Measurements from ENCODE around the gene ZDHHC1.

The ZDHHC1 gene

GRCh38 chr16:67437513-67437912 is 21.2 kb upstream of the ZDHHC1 start:
- no peak overlapping the region for H3K4me2 ChIP-seq (ENCODE audit: low read length)
- no peak overlapping the region for H3K4me3 ChIP-seq (ENCODE audit: low read length)
- no peak overlapping the region for H3K9ac ChIP-seq (ENCODE audit: low read depth, low read length)
- H3K4me1 ChIP-seq (ENCODE audit: control insufficient read depth, insufficient read depth, low read length) = no peaks in the 10 kb centered on the region
- H3K9me3 ChIP-seq (replicated peaks; ENCODE audit: low read length) = no peaks in the 10 kb centered on the region
- peaks cover 43% of the 10 kb centered on the region for H3K36me3 ChIP-seq (ENCODE audit: insufficient read depth, low read length)
- H3K27me3 ChIP-seq (ENCODE audit: control insufficient read depth, insufficient read depth, low read length) = no peaks in the 10 kb centered on the region

GRCh38 chr16:67436640-67437193 is 20.4 kb upstream of the ZDHHC1 start:
- peaks cover 2% of the 10 kb centered on the region for H3K4me1 ChIP-seq (ENCODE audit: control insufficient read depth, insufficient read depth, low read length)
- no peaks in the 10 kb centered on the region for H3K27me3 ChIP-seq (ENCODE audit: control insufficient read depth, insufficient read depth, low read length)
- no peak overlapping the region for H3K4me3 ChIP-seq (ENCODE audit: low read length)
- no peak overlapping the region for H3K4me2 ChIP-seq (ENCODE audit: low read length)
- no peaks in the 10 kb centered on the region for H3K9me3 ChIP-seq (replicated peaks; ENCODE audit: low read length)
- H3K36me3 ChIP-seq (ENCODE audit: insufficient read depth, low read length) = peaks cover 43% of the 10 kb centered on the region
- H3K9ac ChIP-seq (ENCODE audit: low read depth, low read length) = no peak overlapping the region

- Histone ChIP-seq H3K36me3 (ENCODE audit: insufficient read depth, low read length) (peaks cover 37% of the 10 kb centered on the region), H3K4me1 (ENCODE audit: control insufficient read depth, insufficient read depth, low read length) (peaks cover 8% of the 10 kb centered on the region), H3K4me2 (ENCODE audit: low read length) (no peak overlapping the region), H3K9me3 (replicated peaks; ENCODE audit: low read length) (no peaks in the 10 kb centered on the region), H3K4me3 (ENCODE audit: low read length) (no peak overlapping the region), H3K27me3 (ENCODE audit: control insufficient read depth, insufficient read depth, low read length) (no peaks in the 10 kb centered on the region), H3K9ac (ENCODE audit: low read depth, low read length) (no peak overlapping the region)
Measured at GRCh38 chr16:67435758-67436164, 19.5 kb upstream of the ZDHHC1 start.

- no peaks in the 10 kb centered on the region for H3K9me3 ChIP-seq (replicated peaks; ENCODE audit: low read length)
- peaks cover 24% of the 10 kb centered on the region for H3K27me3 ChIP-seq (ENCODE audit: control insufficient read depth, insufficient read depth, low read length)
- H3K9ac ChIP-seq (ENCODE audit: low read depth, low read length) = no peak overlapping the region
- H3K36me3 ChIP-seq (ENCODE audit: insufficient read depth, low read length) = peaks cover 16% of the 10 kb centered on the region
- no peak overlapping the region for H3K4me3 ChIP-seq (ENCODE audit: low read length)
- H3K4me2 ChIP-seq (ENCODE audit: low read length) = no peak overlapping the region
- H3K4me1 ChIP-seq (ENCODE audit: control insufficient read depth, insufficient read depth, low read length) = peaks cover 14% of the 10 kb centered on the region
Measured at GRCh38 chr16:67433131-67433719, 16.9 kb upstream of the ZDHHC1 start.

DNA sequence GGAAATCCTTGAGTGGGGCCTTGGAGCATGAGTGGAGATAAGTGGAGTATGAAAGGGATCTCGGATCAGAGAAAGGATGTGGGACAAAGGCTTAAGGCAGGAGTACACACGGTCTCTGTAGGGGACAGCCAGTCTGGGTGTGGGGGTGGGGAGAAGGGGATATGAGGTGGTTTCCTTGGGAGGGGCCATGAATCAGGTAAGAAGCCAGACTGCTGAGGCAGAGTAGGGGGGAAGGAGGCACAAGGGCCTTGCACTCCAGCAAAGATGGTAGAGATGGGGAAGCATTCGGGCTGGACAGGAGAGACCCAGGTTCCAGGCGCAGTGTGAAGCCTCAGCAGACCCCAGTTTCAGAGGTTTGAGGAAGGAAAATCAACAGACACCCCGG is 16.2 kb upstream of the ZDHHC1 start:
- no peak overlapping the region for H3K4me3 ChIP-seq (ENCODE audit: low read length)
- no peaks in the 10 kb centered on the region for H3K9me3 ChIP-seq (replicated peaks; ENCODE audit: low read length)
- H3K4me1 ChIP-seq (ENCODE audit: control insufficient read depth, insufficient read depth, low read length) = peaks cover 14% of the 10 kb centered on the region
- peaks cover 9% of the 10 kb centered on the region for H3K36me3 ChIP-seq (ENCODE audit: insufficient read depth, low read length)
- H3K27me3 ChIP-seq (ENCODE audit: control insufficient read depth, insufficient read depth, low read length) = peaks cover 24% of the 10 kb centered on the region
- H3K4me2 ChIP-seq (ENCODE audit: low read length) = no peak overlapping the region
- no peak overlapping the region for H3K9ac ChIP-seq (ENCODE audit: low read depth, low read length)

GRCh38 chr16:67431775-67432505 is 15.7 kb upstream of the ZDHHC1 start:
- Histone ChIP-seq H3K4me1 (ENCODE audit: control insufficient read depth, insufficient read depth, low read length) (peaks cover 14% of the 10 kb centered on the region), H3K4me3 (ENCODE audit: low read length) (peak overlapping the region; percentile 58), H3K27me3 (ENCODE audit: control insufficient read depth, insufficient read depth, low read length) (peaks cover 26% of the 10 kb centered on the region), H3K9me3 (replicated peaks; ENCODE audit: low read length) (no peaks in the 10 kb centered on the region), H3K36me3 (ENCODE audit: insufficient read depth, low read length) (peaks cover 3% of the 10 kb centered on the region), H3K4me2 (ENCODE audit: low read length) (peak overlapping the region; percentile 88), H3K9ac (ENCODE audit: low read depth, low read length) (no peak overlapping the region)

DNA sequence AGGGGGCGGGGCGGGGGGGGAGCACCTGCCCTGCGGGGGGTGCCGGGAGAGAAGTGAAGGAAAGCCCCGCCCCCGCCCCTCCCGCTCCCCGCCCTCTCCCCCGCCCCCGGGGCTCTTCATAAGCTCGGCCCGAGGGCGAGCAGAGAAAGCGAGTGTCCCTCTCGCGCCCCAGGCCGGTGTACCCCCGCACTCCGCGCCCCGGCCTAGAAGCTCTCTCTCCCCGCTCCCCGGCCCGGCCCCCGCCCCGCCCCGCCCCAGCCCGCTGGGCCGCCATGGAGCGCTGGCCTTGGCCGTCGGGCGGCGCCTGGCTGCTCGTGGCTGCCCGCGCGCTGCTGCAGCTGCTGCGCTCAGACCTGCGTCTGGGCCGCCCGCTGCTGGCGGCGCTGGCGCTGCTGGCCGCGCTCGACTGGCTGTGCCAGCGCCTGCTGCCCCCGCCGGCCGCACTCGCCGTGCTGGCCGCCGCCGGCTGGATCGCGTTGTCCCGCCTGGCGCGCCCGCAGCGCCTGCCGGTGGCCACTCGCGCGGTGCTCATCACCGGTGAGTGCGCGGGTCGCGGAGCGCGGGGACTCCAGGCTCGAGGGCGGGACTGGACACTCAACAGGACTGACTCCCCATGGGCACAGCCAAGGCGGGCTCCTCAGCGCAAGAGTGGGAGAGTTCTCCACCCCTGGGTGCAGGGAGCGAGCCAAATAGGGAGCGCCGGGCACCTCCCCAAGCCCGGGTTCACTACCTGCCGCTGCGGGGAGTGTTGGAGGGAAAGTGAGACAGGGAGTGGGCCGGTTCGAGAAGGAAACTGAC is 14.9 kb upstream of the ZDHHC1 start, which contains the start of gene HSD11B2:
Gene HSD11B2, plus strand, starts transcription at position 145 of the 798 bp plus-strand sequence. Its CDS starts 128 bp downstream, at position 273.
- no peaks in the 10 kb centered on the region for H3K36me3 ChIP-seq (ENCODE audit: insufficient read depth, low read length)
- no peaks in the 10 kb centered on the region for H3K9me3 ChIP-seq (replicated peaks; ENCODE audit: low read length)
- H3K4me1 ChIP-seq (ENCODE audit: control insufficient read depth, insufficient read depth, low read length) = peaks cover 14% of the 10 kb centered on the region
- peak within 1 kb of the TSS; percentile 30 for H3K9ac ChIP-seq (ENCODE audit: low read depth, low read length)
- peak within 1 kb of the TSS; percentile 58 for H3K4me3 ChIP-seq (ENCODE audit: low read length)
- peak within 1 kb of the TSS; percentile 88 for H3K4me2 ChIP-seq (ENCODE audit: low read length)
- peaks cover 33% of the 10 kb centered on the region for H3K27me3 ChIP-seq (ENCODE audit: control insufficient read depth, insufficient read depth, low read length)

DNA sequence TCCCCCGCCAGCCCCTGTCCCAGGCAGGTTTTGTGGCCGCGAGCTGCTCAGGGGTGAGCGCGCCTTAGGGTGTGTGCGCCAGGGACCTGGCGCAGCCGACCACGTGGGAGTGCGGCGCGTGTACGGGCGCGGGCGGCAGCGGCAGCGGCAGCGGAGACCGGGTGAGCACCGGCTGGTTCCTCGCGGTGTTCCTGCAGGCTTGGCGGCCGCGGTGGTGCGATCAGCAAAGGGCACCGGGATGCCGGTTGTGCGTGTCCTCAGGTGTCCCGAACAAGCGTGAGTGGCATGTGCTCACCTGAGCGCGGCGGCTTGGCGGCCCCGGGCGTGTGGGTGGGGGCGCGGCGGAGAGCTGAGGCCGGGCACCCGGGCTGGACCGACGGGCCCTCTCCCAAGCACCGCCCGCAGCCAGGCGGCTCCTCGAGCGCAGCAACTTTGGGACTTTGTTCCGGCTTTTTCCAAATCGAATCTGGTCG is 14.3 kb upstream of the ZDHHC1 start:
- peaks cover 14% of the 10 kb centered on the region for H3K4me1 ChIP-seq (ENCODE audit: control insufficient read depth, insufficient read depth, low read length)
- peaks cover 39% of the 10 kb centered on the region for H3K27me3 ChIP-seq (ENCODE audit: control insufficient read depth, insufficient read depth, low read length)
- peak overlapping the region; percentile 55 for H3K4me3 ChIP-seq (ENCODE audit: low read length)
- H3K9ac ChIP-seq (ENCODE audit: low read depth, low read length) = no peak overlapping the region
- no peaks in the 10 kb centered on the region for H3K36me3 ChIP-seq (ENCODE audit: insufficient read depth, low read length)
- no peaks in the 10 kb centered on the region for H3K9me3 ChIP-seq (replicated peaks; ENCODE audit: low read length)
- peak overlapping the region; percentile 75 for H3K4me2 ChIP-seq (ENCODE audit: low read length)

DNA sequence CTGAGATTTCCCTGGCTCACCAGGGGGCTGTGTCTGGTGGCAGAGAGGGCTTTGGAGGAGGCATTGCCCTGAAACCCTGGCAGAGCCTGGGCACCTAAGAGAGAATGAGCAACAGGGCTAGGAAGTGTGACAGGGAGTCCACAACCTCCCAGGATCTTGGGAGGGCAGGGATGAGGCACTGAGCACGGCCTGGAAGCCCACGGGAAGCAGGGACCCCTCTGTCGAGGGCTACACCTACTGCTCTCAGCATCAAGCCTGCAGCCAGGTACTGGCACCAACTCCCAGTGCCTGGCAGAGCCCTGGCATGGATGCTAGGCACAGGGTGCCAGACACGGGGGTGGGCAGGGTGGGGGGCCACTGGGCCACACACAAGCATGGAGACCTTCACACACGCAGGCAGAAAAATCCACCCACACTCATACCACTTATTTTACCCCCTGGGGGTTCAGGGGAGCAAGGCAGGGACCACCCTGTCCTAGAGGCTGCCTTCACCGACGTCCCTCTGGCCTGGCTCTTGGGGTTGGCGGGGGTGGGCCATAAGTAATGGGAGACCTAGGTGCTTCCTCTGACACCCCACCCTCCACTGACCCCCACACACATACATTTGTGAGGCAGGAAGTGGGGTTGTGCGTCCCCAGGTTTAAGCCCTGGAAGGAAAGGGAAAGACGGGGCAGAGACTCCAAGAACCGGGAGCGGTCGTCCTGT is 13.7 kb upstream of the ZDHHC1 start:
- peak overlapping the region; percentile 75 for H3K4me2 ChIP-seq (ENCODE audit: low read length)
- H3K4me1 ChIP-seq (ENCODE audit: control insufficient read depth, insufficient read depth, low read length) = peaks cover 14% of the 10 kb centered on the region
- no peak overlapping the region for H3K9ac ChIP-seq (ENCODE audit: low read depth, low read length)
- H3K27me3 ChIP-seq (ENCODE audit: control insufficient read depth, insufficient read depth, low read length) = peaks cover 45% of the 10 kb centered on the region
- H3K36me3 ChIP-seq (ENCODE audit: insufficient read depth, low read length) = no peaks in the 10 kb centered on the region
- no peaks in the 10 kb centered on the region for H3K9me3 ChIP-seq (replicated peaks; ENCODE audit: low read length)
- peak overlapping the region; percentile 55 for H3K4me3 ChIP-seq (ENCODE audit: low read length)

GRCh38 chr16:67429053-67429798 is 12.9 kb upstream of the ZDHHC1 start:
- Histone ChIP-seq H3K4me1 (ENCODE audit: control insufficient read depth, insufficient read depth, low read length) (peaks cover 14% of the 10 kb centered on the region), H3K4me2 (ENCODE audit: low read length) (no peak overlapping the region), H3K9ac (ENCODE audit: low read depth, low read length) (no peak overlapping the region), H3K9me3 (replicated peaks; ENCODE audit: low read length) (no peaks in the 10 kb centered on the region), H3K36me3 (ENCODE audit: insufficient read depth, low read length) (no peaks in the 10 kb centered on the region), H3K4me3 (ENCODE audit: low read length) (no peak overlapping the region), H3K27me3 (ENCODE audit: control insufficient read depth, insufficient read depth, low read length) (peaks cover 52% of the 10 kb centered on the region)

Measured in skeletal muscle satellite cell (primary cell).